ENCODE measurements around the gene GSTK1. TPM values are rescaled to one million over a fixed set of nuclear protein-coding genes. Genes with fewer than 3 reads are reported as not detected.

The GSTK1 gene
- total and polyA plus RNA-seq, 2 experiments from 2014 or later: 224 to 243 TPM

Small RNAs within 50 kb of the gene (small RNA-seq; reads per million reads assigned to genes)
- gene AC073342.3 (not detected), gene RN7SL481P (not detected), gene RN7SL535P (not detected)

Other genes starting within 250 kb of the GSTK1 start
- gene OR9A2, start 236.3 kb upstream of the GSTK1 start, total RNA-seq: not detected in 2 replicates
- not detected in 2 replicates for gene OR9A2, start 236.3 kb upstream of the GSTK1 start, polyA plus RNA-seq
- gene OR6V1, start 211.1 kb upstream of the GSTK1 start, total RNA-seq: not detected in 2 replicates
- gene OR6V1, start 211.1 kb upstream of the GSTK1 start, polyA plus RNA-seq: 0.34 TPM in 1 of 2 replicates, not detected in the other
- gene PIP, start 131.4 kb upstream of the GSTK1 start, total RNA-seq: not detected in 2 replicates
- gene PIP, start 131.4 kb upstream of the GSTK1 start, polyA plus RNA-seq: not detected in 2 replicates
- gene TAS2R39, start 80.0 kb upstream of the GSTK1 start, total RNA-seq: not detected in 2 replicates
- gene TAS2R39, start 80.0 kb upstream of the GSTK1 start, polyA plus RNA-seq: 0.56 TPM in 1 of 2 replicates, not detected in the other
- gene TAS2R40, start 41.4 kb upstream of the GSTK1 start, total RNA-seq: not detected in 2 replicates
- gene TAS2R40, start 41.4 kb upstream of the GSTK1 start, polyA plus RNA-seq: not detected in 2 replicates
- 19.8 and 21.0 TPM in 2 replicates for gene TMEM139, start 21.5 kb downstream of the GSTK1 start, total RNA-seq
- 9.1 and 15.6 TPM in 2 replicates for gene TMEM139, start 21.5 kb downstream of the GSTK1 start, polyA plus RNA-seq
- gene CASP2, start 24.9 kb downstream of the GSTK1 start, total RNA-seq: 11.9 and 13.6 TPM in 2 replicates
- gene CASP2, start 24.9 kb downstream of the GSTK1 start, polyA plus RNA-seq: 8.5 and 10.6 TPM in 2 replicates
- gene CLCN1, start 52.7 kb downstream of the GSTK1 start, total RNA-seq: 0.04 TPM in 1 of 2 replicates, not detected in the other
- gene CLCN1, start 52.7 kb downstream of the GSTK1 start, polyA plus RNA-seq: 0.07 TPM in 1 of 2 replicates, not detected in the other
- gene FAM131B, start 99.3 kb downstream of the GSTK1 start, total RNA-seq: 1.9 and 2.5 TPM in 2 replicates
- 0.87 and 1.6 TPM in 2 replicates for gene FAM131B, start 99.3 kb downstream of the GSTK1 start, polyA plus RNA-seq
- 25.0 and 31.8 TPM in 2 replicates for gene ZYX, start 117.9 kb downstream of the GSTK1 start, total RNA-seq
- gene ZYX, start 117.9 kb downstream of the GSTK1 start, polyA plus RNA-seq: 187 and 202 TPM in 2 replicates
- 34.2 and 39.4 TPM in 2 replicates for gene EPHA1, start 145.4 kb downstream of the GSTK1 start, total RNA-seq
- 36.7 and 42.9 TPM in 2 replicates for gene EPHA1, start 145.4 kb downstream of the GSTK1 start, polyA plus RNA-seq
- gene TAS2R60, start 180.0 kb downstream of the GSTK1 start, total RNA-seq: not detected in 2 replicates
- not detected in 2 replicates for gene TAS2R60, start 180.0 kb downstream of the GSTK1 start, polyA plus RNA-seq
- not detected in 2 replicates for gene TAS2R41, start 214.4 kb downstream of the GSTK1 start, total RNA-seq
- not detected in 2 replicates for gene TAS2R41, start 214.4 kb downstream of the GSTK1 start, polyA plus RNA-seq

All from hepatocyte (in vitro differentiated cells).